Activated CD8-positive, alpha-beta T cell treated with anti-CD3 and anti-CD28 coated beads for 36 hours (primary cell): ENCODE data around the gene CTAG1A. TPM values are rescaled to one million over a fixed set of nuclear protein-coding genes. Genes with fewer than 3 reads are reported as not detected.
"Not testable (repeated sequence)": the region's sequence is repeated elsewhere in the genome, so short reads cannot be mapped to it uniquely, and the experiment has no call there.

Experiments used
- ATAC-seq: fragments of 200-7000 bp; cut with Tn5 transposase; one replicate; pipeline ENCODE4 v1.10.0; 2021; ENCODE audit warnings: mild to moderate bottlenecking, moderate library complexity
- CTCF ChIA-PET: fragments of 350-600 bp; sonication (Branson Sonifier 250); formaldehyde crosslinking; loops from one replicate; lab custom pipeline; 2021; ENCODE audit warnings: antibody characterized with exemption; lab: Charles Lee
- POLR2A ChIA-PET: fragments of 350-600 bp; sonication (Branson Sonifier 250); formaldehyde crosslinking; loops from one replicate; lab custom pipeline; 2021; ENCODE audit warnings: antibody characterized with exemption; lab: Charles Lee
- DNase-seq: peaks from one replicate; pipeline ENCODE4 v3.0.0-alpha.2; 2020
- H3K27ac Mint-ChIP-seq: one replicate; pipeline ENCODE4 v1.8.0; 2021; ENCODE audit warnings: mild to moderate bottlenecking, mixed read lengths
- H3K27me3 Mint-ChIP-seq: one replicate; pipeline ENCODE4 v1.8.0; 2021; ENCODE audit warnings: mixed read lengths
- H3K36me3 Mint-ChIP-seq: one replicate; pipeline ENCODE4 v1.8.0; 2021; ENCODE audit warnings: low read depth, mixed read lengths
- H3K4me1 Mint-ChIP-seq: one replicate; pipeline ENCODE4 v1.8.0; 2021; ENCODE audit warnings: low read depth, mixed read lengths
- H3K4me3 Mint-ChIP-seq: one replicate; pipeline ENCODE4 v1.8.0; 2021; ENCODE audit warnings: mild to moderate bottlenecking, moderate library complexity, mixed read lengths
- H3K9me3 Mint-ChIP-seq: one replicate; pipeline ENCODE4 v1.8.0; 2021; ENCODE audit warnings: mixed read lengths
- CTCF ChIP-seq: fragments of 200-600 bp; IDR thresholded peaks from one replicate; pipeline ENCODE4 v1.8.0; 2022; ENCODE audit warnings: antibody characterized with exemption, mild to moderate bottlenecking
- intact Hi-C: fragments of 100-400 bp; cut with micrococcal nuclease; formaldehyde crosslinking; loops from one replicate; pipeline ENCODE4 v1.10.0; 2022
- total RNA-seq, 2 experiments: library from RNA; stranded (reverse); gene quantifications; one replicate each; pipeline ENCODE4 v1.2.3, GENCODE V29; 2021

CTAG1A gene
- not detected for total RNA-seq

DNA sequence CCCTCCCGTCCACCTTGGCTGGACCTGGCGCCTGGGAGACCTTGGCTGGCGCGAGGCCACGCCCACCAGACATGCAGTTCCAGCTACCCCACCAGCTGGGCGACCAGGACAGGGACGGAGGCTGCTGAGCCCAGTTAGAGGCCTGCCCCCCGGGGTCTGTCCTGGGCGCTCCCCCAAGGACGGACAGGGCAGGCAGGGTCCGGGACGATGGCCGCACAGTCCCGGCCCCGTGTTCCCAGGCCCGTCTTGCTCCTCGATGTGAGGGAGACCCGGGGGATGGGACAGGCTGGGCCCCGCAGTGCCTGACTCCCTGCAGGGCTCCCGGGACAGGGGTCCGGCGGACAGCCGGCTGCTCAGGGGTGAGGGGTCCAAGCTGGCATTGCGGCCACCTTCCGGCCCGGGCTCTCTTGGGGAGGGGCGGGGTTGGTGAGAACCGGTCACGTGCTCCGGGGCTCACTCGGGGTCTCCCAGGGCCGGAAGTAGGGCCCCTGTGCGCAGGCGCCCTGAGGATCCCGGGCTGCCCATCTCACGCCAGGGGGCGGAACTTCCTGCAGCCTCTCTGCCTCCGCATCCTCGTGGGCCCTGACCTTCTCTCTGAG lies at the start of gene CTAG1A:
CTAG1A (plus strand) TSS at position 549 of the 599 bp plus-strand sequence. CDS start 74 bp downstream, outside the sequence.
- H3K36me3 Mint-ChIP-seq, intact Hi-C loops, H3K27me3 Mint-ChIP-seq, H3K9me3 Mint-ChIP-seq, H3K4me1 Mint-ChIP-seq, ATAC-seq, H3K27ac Mint-ChIP-seq, DNase-seq, CTCF ChIA-PET, H3K4me3 Mint-ChIP-seq, POLR2A ChIA-PET: not testable (repeated sequence)

GRCh38 chrX:154535892-154536291 lies 49.0 kb upstream of the CTAG1A start:
- no peak for TF ChIP-seq CTCF
- no peak for DNase-seq
- H3K4me3 Mint-ChIP-seq: no peak overlapping the region
- ChIA-PET POLR2A (interaction anchor here (3.2 kb wide), 1 partner anchor 136 kb away, joined by 14 read pairs; no protein-coding TSS in a partner anchor), CTCF (interaction anchor here (0.8 to 2.4 kb wide), 3 partner anchors 9 to 162 kb away, joined by 3 to 8 read pairs (median 6); partner anchors contain the start of gene FLNA)
- peaks cover 16% of the 10 kb centered on the region for H3K36me3 Mint-ChIP-seq
- H3K27me3 Mint-ChIP-seq: no peaks in the 10 kb centered on the region
- no peak for ATAC-seq
- intact Hi-C loops: loop anchor here (2.0 kb wide), 1 partner anchor 45 kb away; the partner anchor contains the start of gene SLC10A3
- no peaks in the 10 kb centered on the region for H3K9me3 Mint-ChIP-seq
- no peak overlapping the region for H3K27ac Mint-ChIP-seq
- H3K4me1 Mint-ChIP-seq: peaks cover 23% of the 10 kb centered on the region

DNA sequence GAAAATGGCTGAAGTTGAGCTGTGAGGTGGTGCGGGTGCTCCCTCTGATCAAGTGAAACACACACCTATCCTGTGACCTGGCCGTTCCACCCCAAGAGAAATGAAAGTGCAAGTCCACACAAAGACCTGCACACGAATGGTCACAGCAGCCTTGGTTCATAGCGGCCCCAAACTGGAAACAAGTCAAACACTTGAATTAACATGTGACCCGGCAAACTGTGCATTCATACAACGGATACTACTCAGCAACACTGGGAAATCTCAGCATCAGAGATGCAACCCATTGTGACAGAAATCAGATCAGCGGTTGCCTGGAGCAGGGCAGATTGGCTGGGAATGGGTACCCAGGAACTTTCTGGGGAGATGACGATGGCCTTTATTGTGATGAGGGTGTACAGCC lies 45.9 kb upstream of the CTAG1A start:
- Mint-ChIP-seq H3K36me3 (peaks cover 24% of the 10 kb centered on the region), H3K27ac (peak overlapping the region; percentile 66), H3K27me3 (no peaks in the 10 kb centered on the region), H3K4me3 (no peak overlapping the region), H3K9me3 (no peaks in the 10 kb centered on the region), H3K4me1 (peaks cover 44% of the 10 kb centered on the region)
- intact Hi-C loops: no loop called here
- POLR2A ChIA-PET: no interaction called here
- ATAC-seq (no peak), DNase-seq (no peak)
- TF ChIP-seq CTCF: no peak
- CTCF ChIA-PET: interaction anchor here (1.5 kb wide), 1 partner anchor 166 kb away, joined by 4 read pairs; no protein-coding TSS in a partner anchor

- intact Hi-C loops, DNase-seq, H3K9me3 Mint-ChIP-seq, ATAC-seq, H3K4me3 Mint-ChIP-seq, H3K27me3 Mint-ChIP-seq: not testable (repeated sequence)
- POLR2A ChIA-PET: interaction anchor here (1.1 to 1.2 kb wide), 2 partner anchors 8 to 53 kb away, joined by 3 read pairs; no protein-coding TSS in a partner anchor
- peak overlapping the region; percentile 34 for H3K27ac Mint-ChIP-seq
- CTCF ChIA-PET: interaction anchor here (1.4 kb wide), 1 partner anchor 167 kb away, joined by 3 read pairs; no protein-coding TSS in a partner anchor
- peaks cover 28% of the 10 kb centered on the region for H3K36me3 Mint-ChIP-seq
- peaks cover 46% of the 10 kb centered on the region for H3K4me1 Mint-ChIP-seq
Observed at GRCh38 chrX:154540365-154540764, 44.6 kb upstream of the CTAG1A start.

DNA sequence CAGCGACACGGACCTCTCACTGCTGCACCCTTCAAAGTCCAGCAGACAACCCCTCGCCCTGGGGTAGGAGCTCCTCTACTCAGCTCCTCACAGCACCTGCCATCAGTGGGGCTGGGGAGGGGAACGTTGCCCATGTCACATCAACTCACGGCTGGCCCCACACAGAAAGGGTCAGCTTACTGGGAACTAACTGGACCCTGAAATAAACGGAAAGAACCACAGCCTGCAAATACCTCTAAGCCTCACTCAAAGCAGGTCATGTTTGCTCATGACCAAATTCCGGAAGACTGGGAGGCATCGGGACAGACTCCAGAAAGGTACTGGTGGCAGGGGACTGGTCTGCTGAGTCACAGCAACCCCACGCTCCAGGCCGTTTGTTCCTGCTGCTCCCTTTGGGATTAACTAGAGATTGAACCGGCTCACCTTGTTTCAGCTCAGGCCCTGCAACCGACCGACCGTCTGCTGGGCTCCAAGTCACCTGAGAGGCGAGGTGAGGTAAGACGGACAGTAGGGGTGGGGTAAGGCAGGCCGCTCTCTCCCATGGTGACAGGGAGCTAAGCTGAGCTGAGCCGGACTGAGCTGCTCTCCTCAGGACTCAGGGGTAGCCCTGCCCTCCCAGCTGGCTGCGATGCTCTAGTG lies 43.9 kb upstream of the CTAG1A start:
- CTCF ChIA-PET: interaction anchor here (0.9 to 1.4 kb wide), 2 partner anchors 14 to 168 kb away, joined by 3 to 4 read pairs; no protein-coding TSS in a partner anchor
- H3K4me3 Mint-ChIP-seq: no peak overlapping the region
- no peak for TF ChIP-seq CTCF
- no peaks in the 10 kb centered on the region for H3K27me3 Mint-ChIP-seq
- H3K4me1 Mint-ChIP-seq: peaks cover 48% of the 10 kb centered on the region
- DNase-seq: no peak
- no peaks in the 10 kb centered on the region for H3K9me3 Mint-ChIP-seq
- peaks cover 32% of the 10 kb centered on the region for H3K36me3 Mint-ChIP-seq
- POLR2A ChIA-PET: interaction anchor here (0.7 to 1.6 kb wide), 5 partner anchors 14 to 167 kb away, joined by 3 to 5 read pairs (median 3); no protein-coding TSS in a partner anchor
- intact Hi-C loops: no loop called here
- ATAC-seq: no peak
- H3K27ac Mint-ChIP-seq: peak overlapping the region; percentile 97
